Hepatocyte (in vitro differentiated cells): ENCODE results near the gene EPHB1.

Experiments
- CTCF ChIP-seq: fragments of 200-600 bp; sonication (generic); IDR thresholded peaks from 2 replicates; pipeline ENCODE4 v1.5.1; 2016; ENCODE audit warnings: antibody characterized with exemption, mild to moderate bottlenecking; ENCODE audit not compliant: poor library complexity
- EZH2 ChIP-seq: fragments of 200-600 bp; sonication (generic); IDR thresholded peaks from 2 replicates; pipeline ENCODE4 v1.6.1; 2016; ENCODE audit warnings: antibody characterized with exemption, mild to moderate bottlenecking, borderline replicate concordance
- EZH2phosphoT487 ChIP-seq: fragments of 200-600 bp; sonication (generic); IDR thresholded peaks from one replicate; pipeline ENCODE4 v1.6.1; 2018; ENCODE audit warnings: antibody characterized with exemption, mild to moderate bottlenecking, low read depth, moderate library complexity; ENCODE audit not compliant: unreplicated experiment, severe bottlenecking

- TF ChIP-seq CTCF = no peak
- no peak for TF ChIP-seq EZH2
- no peak for TF ChIP-seq EZH2phosphoT487
These were observed 127.8 kb downstream of the EPHB1 start for GRCh38 chr3:134922866-134923265.
